Stimulated activated memory B cell treated with anti-CD40 and anti-IgM and Interleukin-4, amounts not matched to agents 10 μg/mL and 1 μg/mL and 100 μg/mL, for 72 hours (primary cell): ENCODE measurements around the gene HOTAIR.

ENCODE experiments used
- ATAC-seq: fragments of 150-1000 bp; cut with Tn5 transposase; 2 replicates; pipeline ENCODE4 v1.10.0; 2021
- H3K27ac Mint-ChIP-seq: one replicate; pipeline ENCODE4 v1.8.0; 2022; ENCODE audit warnings: mild to moderate bottlenecking, mixed read lengths
- H3K27me3 Mint-ChIP-seq: one replicate; pipeline ENCODE4 v1.8.0; 2022; ENCODE audit warnings: mixed read lengths
- H3K36me3 Mint-ChIP-seq: one replicate; pipeline ENCODE4 v1.8.0; 2022; ENCODE audit warnings: mixed read lengths
- H3K4me1 Mint-ChIP-seq: one replicate; pipeline ENCODE4 v1.8.0; 2022; ENCODE audit warnings: mixed read lengths
- H3K4me3 Mint-ChIP-seq: one replicate; pipeline ENCODE4 v1.8.0; 2022; ENCODE audit warnings: mild to moderate bottlenecking, moderate library complexity, mixed read lengths
- H3K9me3 Mint-ChIP-seq: one replicate; pipeline ENCODE4 v1.8.0; 2022; ENCODE audit warnings: mixed read lengths

Gene HOTAIR

GRCh38 chr12:53968214-53969127 lies 6.3 kb downstream of the HOTAIR start:
- H3K27me3 Mint-ChIP-seq, result peaks cover 100% of the 10 kb centered on the region
- H3K9me3 Mint-ChIP-seq, result peaks cover 11% of the 10 kb centered on the region
- peaks cover 5% of the 10 kb centered on the region for H3K36me3 Mint-ChIP-seq
- ATAC-seq, result no peak
- H3K4me3 Mint-ChIP-seq, result no peak overlapping the region
- peaks cover 31% of the 10 kb centered on the region for H3K4me1 Mint-ChIP-seq
- no peak overlapping the region for H3K27ac Mint-ChIP-seq

DNA sequence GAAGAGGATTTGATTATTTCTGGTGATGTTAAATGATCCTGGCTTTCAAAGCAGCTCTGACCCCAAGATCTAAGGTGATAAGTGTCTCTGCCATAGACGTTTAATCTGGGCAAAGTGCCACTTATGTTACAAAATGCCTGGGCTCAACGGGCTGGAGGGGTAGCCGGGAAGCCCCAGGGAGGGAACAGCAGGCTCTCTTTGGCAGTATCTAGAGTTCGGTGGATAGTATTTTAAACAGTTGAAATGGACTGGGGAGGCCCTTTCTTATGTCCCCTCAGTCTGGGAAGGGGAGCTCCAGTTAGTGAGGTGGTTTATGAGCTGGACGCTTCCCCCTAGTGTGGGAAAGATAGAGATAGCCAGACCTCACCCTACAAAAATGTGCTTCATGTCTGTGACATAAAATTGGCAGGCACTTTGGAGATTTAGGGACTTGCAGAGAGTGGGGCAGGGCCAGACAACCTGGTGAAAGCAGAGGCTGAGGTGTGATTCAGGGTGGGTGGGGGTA lies 7.3 kb downstream of the HOTAIR start:
- Mint-ChIP-seq H3K9me3 (peaks cover 11% of the 10 kb centered on the region), H3K4me3 (no peak overlapping the region), H3K27me3 (peaks cover 100% of the 10 kb centered on the region), H3K27ac (no peak overlapping the region), H3K4me1 (peaks cover 27% of the 10 kb centered on the region), H3K36me3 (peaks cover 5% of the 10 kb centered on the region)
- ATAC-seq, result no peak

DNA sequence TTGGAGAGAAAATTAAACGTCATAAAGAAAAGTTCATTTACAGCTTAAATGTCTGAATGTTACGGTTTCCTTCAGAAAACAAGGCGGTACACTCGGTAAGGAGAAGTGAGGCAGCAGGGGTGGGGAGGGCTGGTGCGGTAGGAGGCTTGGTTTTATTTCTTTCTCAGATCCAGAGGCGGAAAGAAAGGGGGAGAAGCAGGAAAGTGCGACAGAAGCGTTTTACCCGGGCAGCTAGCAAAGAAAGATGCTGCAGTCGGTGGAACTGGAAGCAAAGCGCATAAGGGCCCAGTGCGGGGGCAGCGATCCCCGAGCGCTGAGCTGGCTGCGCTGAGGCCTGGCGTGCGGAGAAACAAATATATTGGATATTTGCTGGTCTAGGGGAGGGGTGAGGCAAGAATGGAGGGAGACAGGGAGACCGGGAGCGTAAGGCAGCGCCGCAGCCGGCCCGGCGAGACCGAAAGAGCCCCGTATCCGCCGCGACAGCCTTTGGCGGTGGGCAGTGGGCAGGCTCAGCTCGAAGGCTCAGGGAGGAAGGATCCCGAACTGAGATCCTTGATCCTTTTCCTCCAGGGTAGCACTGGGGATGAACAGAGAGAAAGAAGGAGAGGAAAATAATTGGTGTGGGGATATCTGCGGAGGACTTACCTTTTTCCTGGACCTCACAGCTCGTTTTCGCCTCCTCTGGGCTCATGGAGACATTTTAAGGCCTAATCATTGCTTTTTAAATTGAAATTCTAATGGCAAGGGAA lies 8.2 kb downstream of the HOTAIR start:
- Mint-ChIP-seq H3K4me3 (peak overlapping the region; percentile 38), H3K27ac (no peak overlapping the region), H3K9me3 (peaks cover 11% of the 10 kb centered on the region), H3K4me1 (peaks cover 27% of the 10 kb centered on the region), H3K36me3 (peaks cover 5% of the 10 kb centered on the region), H3K27me3 (peaks cover 98% of the 10 kb centered on the region)
- no peak for ATAC-seq

GRCh38 chr12:53966085-53966384 lies 8.7 kb downstream of the HOTAIR start:
- Mint-ChIP-seq H3K36me3 (peaks cover 5% of the 10 kb centered on the region), H3K27ac (no peak overlapping the region), H3K4me1 (peaks cover 27% of the 10 kb centered on the region), H3K27me3 (peaks cover 98% of the 10 kb centered on the region), H3K4me3 (peak overlapping the region; percentile 38), H3K9me3 (peaks cover 11% of the 10 kb centered on the region)
- ATAC-seq, result no peak

GRCh38 chr12:53965281-53966084 lies 9.3 kb downstream of the HOTAIR start:
- ATAC-seq, result no peak
- Mint-ChIP-seq H3K27ac (no peak overlapping the region), H3K4me3 (peak overlapping the region; percentile 6), H3K9me3 (peaks cover 11% of the 10 kb centered on the region), H3K36me3 (peaks cover 5% of the 10 kb centered on the region), H3K4me1 (peaks cover 27% of the 10 kb centered on the region), H3K27me3 (peaks cover 98% of the 10 kb centered on the region)

DNA sequence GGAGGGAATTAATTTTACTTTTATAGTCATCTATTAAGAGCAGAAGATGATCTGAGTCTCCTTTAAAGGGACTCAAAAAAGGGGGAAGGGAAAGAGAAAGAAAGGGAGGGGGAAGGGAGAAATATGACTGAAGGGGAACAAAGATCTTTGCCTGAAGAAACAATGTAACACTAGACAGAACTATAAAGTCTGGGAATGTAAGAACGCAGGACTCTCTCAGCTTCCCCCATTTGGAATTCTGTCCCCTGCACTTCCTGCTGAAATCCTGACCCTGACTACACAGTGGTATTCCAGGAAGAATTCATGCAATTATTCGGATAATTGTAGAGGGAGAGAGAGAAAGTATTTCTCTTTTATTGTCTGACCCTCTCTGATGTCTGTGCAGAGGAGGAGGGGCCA lies 10.4 kb downstream of the HOTAIR start:
- ATAC-seq, result no peak

DNA sequence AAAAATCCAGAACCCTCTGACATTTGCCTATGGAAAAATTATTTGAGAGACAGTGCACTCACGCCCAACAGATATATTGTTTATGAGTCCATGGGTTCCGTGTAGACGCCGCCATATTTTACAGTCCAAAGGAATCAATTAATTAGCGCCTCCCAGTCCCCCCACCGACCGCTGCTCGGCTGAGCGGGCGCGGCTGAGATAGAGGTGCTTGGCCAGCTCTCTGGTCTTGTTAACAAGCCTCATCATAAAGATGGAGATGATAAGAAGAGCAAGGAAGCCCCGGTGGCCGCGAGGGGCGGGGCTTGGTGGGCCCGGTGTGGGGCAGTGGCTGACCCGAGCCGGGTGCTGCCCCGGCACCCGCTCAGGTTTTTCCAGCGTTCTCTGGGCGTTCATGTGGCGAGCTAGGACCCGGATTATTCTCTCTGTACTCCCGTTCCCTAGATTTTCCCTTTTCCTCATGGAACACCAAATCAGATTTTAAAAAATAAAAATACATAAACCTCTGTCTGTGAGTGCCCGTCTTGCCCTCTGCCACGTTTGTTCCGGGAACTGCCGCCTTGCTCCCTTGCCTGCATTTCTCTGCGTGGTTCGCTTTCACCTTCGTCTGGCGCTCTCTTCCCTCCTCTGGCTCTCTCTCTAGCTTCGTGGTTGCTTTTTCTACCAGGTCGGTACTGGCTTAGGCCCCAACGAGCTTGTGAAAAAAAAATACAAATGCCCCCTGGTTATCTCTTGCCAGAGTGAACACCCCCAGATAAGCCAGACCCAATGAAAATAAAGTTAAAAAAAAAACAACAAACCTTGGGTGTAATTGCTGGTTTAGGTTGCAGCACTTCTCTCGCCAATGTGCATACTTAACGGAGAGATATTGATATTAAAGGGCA lies 11.1 kb downstream of the HOTAIR start:
- H3K27me3 Mint-ChIP-seq, result peaks cover 98% of the 10 kb centered on the region
- peaks cover 35% of the 10 kb centered on the region for H3K4me1 Mint-ChIP-seq
- no peak overlapping the region for H3K27ac Mint-ChIP-seq
- peaks cover 5% of the 10 kb centered on the region for H3K36me3 Mint-ChIP-seq
- H3K9me3 Mint-ChIP-seq, result peaks cover 14% of the 10 kb centered on the region
- no peak for ATAC-seq
- H3K4me3 Mint-ChIP-seq, result no peak overlapping the region

More for the DNA sequence above, 10.4 kb downstream of the HOTAIR start:
- Mint-ChIP-seq H3K4me1 (peaks cover 35% of the 10 kb centered on the region), H3K27ac (no peak overlapping the region), H3K27me3 (peaks cover 98% of the 10 kb centered on the region), H3K9me3 (peaks cover 14% of the 10 kb centered on the region), H3K4me3 (no peak overlapping the region), H3K36me3 (peaks cover 5% of the 10 kb centered on the region)

- Mint-ChIP-seq H3K4me3 (no peak overlapping the region), H3K27me3 (peaks cover 98% of the 10 kb centered on the region), H3K36me3 (peaks cover 5% of the 10 kb centered on the region), H3K4me1 (peaks cover 39% of the 10 kb centered on the region), H3K27ac (no peak overlapping the region), H3K9me3 (peaks cover 14% of the 10 kb centered on the region)
- no peak for ATAC-seq
These were observed 11.7 kb downstream of the HOTAIR start for GRCh38 chr12:53963005-53963404.

DNA sequence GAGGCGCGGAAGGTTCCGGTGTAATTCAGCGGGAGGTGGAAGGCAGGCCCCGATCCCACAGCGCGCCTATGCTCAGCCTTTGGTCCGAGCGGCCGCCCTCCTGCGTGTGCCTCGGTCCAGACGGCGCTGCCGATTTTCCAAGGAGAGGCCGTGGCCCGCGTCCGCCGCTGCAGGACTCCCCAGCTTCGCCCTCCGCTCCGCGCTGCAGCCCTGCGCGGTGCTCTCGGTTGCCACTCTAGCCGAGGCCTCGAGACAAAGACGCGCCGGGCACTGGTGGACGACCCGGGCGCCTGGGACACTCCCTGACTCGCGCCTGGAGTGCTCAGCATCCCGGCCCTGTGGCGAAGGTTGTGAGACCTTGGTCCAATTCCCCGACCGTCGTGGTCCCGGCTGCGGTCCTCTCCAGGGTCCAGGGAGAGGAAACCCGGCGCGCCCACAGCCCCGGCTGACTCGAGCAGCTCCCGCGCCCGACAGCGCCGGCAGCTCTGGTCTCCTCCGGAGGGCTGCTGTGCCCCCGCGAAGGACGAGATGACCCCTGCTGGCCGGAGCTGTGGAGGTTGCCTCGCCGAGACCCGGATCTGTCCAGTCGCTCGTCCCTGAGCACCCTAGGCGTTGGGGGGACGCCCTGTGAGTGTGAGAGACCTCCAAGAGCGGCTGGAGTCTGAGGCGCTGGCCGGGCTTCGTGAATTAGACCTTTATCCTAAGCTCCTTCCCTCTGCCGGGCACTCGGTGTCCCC lies 13.6 kb downstream of the HOTAIR start:
- peaks cover 49% of the 10 kb centered on the region for H3K4me1 Mint-ChIP-seq
- H3K36me3 Mint-ChIP-seq, result peaks cover 5% of the 10 kb centered on the region
- H3K9me3 Mint-ChIP-seq, result peaks cover 11% of the 10 kb centered on the region
- H3K27me3 Mint-ChIP-seq, result peaks cover 98% of the 10 kb centered on the region
- no peak overlapping the region for H3K4me3 Mint-ChIP-seq
- no peak for ATAC-seq
- no peak overlapping the region for H3K27ac Mint-ChIP-seq

DNA sequence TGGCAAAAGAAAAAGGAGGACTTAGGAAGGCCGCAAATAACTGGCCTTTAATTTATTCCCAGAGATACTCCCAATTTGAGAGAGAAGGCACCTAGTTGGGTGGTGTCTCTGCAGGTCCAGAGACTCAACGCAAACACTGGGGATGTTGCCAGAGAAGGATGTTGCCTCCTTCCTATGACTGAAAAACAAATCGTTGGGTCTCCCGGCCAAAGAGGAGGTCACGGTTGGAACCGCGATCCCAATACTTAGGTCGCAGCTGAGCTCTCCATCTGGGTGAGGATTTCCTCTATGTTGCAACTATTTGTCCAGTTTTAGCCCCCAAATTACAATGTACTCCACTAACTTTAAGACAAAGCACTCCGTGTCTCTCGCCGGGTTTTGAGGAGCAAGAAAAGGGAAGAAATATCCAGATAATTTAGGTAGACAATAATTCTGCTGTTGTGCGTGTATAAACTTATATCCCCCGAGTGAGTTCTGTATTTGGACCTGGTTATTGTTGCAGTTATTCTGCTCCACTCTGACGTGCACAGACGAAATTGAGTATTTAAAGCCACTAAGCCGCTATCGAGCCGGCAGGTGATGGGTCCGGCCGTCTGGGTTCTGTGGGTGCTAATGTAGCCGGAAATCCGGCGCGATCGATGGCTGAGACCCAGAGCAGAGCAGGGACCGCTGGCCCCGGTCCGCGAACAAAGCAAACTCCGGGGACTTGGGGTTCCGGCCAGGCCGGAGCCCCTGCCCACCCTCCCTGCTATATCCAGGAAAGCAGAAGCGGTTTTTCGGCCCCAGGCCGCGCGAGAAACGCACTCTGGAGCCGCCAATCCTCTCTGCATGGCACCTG lies 14.3 kb downstream of the HOTAIR start:
- peaks cover 11% of the 10 kb centered on the region for H3K9me3 Mint-ChIP-seq
- H3K27me3 Mint-ChIP-seq, result peaks cover 98% of the 10 kb centered on the region
- H3K36me3 Mint-ChIP-seq, result peaks cover 2% of the 10 kb centered on the region
- H3K4me3 Mint-ChIP-seq, result no peak overlapping the region
- peaks cover 47% of the 10 kb centered on the region for H3K4me1 Mint-ChIP-seq
- no peak overlapping the region for H3K27ac Mint-ChIP-seq
- no peak for ATAC-seq

DNA sequence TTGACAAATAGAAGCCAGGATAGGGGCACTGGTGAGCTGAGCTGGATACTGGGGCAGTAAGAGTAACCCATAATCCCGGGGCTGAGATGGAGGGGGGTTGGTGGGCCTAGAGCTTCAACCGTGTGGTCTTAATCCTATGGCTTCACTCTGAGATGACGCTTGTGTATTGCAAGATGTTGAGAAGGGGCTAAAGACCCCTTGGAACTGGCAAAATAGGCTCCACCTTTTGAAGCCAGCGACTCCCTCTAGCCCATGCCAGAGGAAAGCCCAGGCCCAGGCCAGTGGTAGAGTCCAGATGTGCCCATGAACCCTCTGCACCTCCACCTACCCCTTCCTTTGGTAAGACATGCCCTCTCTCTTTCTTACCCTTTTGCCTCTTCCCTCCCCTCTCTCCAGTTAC lies 15.4 kb downstream of the HOTAIR start:
- Mint-ChIP-seq H3K4me3 (no peak overlapping the region), H3K9me3 (peaks cover 9% of the 10 kb centered on the region), H3K27me3 (peaks cover 98% of the 10 kb centered on the region), H3K27ac (no peak overlapping the region), H3K4me1 (peaks cover 40% of the 10 kb centered on the region), H3K36me3 (no peaks in the 10 kb centered on the region)
- ATAC-seq, result no peak

DNA sequence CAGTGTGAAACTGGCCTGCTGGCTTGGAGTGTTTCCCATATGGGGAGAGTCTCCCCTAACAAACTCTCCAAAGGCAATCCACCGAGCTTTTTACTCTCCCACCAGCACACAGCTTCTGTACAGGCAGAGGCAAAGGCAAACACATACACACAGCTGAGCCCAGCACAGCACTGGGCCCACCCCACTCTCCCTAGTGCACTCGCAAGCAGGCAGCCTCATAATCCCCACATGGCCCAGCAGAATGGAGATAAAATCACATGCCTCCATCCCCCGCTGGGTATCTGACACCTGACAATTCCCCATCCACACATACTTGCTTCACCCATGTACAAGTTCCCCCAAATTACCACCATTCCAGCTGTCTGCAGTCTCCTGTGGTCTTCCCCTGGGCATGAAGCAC lies 16.6 kb downstream of the HOTAIR start:
- Mint-ChIP-seq H3K27me3 (peaks cover 98% of the 10 kb centered on the region), H3K36me3 (no peaks in the 10 kb centered on the region), H3K9me3 (peaks cover 10% of the 10 kb centered on the region), H3K4me1 (peaks cover 33% of the 10 kb centered on the region), H3K27ac (no peak overlapping the region), H3K4me3 (no peak overlapping the region)
- ATAC-seq, result no peak

DNA sequence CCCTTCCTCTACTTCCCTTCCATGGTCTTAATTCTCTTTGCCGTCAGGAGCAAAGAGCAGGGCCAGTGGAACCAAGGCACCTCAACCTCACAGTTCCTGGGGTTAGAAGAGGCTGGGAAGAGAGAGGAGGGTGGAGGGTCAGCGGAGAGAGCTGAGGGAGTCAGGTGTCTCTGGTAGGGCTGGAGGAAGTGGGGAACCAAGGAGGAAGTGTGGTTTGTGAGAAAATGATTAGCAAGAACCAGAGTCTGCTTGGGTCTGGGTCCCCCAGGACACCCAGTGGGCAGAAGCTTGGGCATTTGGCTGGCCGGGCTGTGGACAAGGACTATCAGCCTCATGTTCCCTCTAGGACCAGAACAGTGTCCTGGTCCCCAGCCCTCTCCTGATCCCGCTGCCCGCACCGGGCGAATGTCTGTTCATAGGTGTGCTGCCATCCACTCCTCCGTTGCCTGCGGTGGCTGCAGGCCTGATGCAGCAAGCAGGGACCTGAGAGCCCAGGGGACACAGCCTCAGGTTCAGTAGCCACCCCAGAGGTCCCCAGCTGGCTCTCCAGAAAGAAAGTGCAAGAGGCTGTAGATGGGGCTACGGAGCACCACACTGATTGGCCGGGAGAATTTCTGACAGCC lies 17.7 kb downstream of the HOTAIR start:
- ATAC-seq, result no peak
- Mint-ChIP-seq H3K9me3 (peaks cover 10% of the 10 kb centered on the region), H3K27ac (no peak overlapping the region), H3K27me3 (peaks cover 100% of the 10 kb centered on the region), H3K36me3 (no peaks in the 10 kb centered on the region), H3K4me3 (peak overlapping the region; percentile 9), H3K4me1 (peaks cover 33% of the 10 kb centered on the region)
